HEK293 (cell line): ENCODE measurements around the gene SLC8A2.

Experiments used
- KLF16 ChIP-seq: fragments of 450-650 bp; formaldehyde crosslinking; IDR thresholded peaks from 2 replicates; pipeline ENCODE4 v1.5.1; 2017; ENCODE audit warnings: missing biosample characterization, missing genetic modification characterization
- OVOL3 ChIP-seq: fragments of 450-650 bp; formaldehyde crosslinking; IDR thresholded peaks from 2 replicates; pipeline ENCODE4 v1.5.1; 2016; ENCODE audit warnings: missing biosample characterization, missing genetic modification characterization
- ZBTB20 ChIP-seq: fragments of 450-650 bp; formaldehyde crosslinking; IDR thresholded peaks from 2 replicates; pipeline ENCODE4 v1.5.1; 2016; ENCODE audit warnings: missing biosample characterization, missing genetic modification characterization
- ZNF132 ChIP-seq: fragments of 450-650 bp; formaldehyde crosslinking; IDR thresholded peaks from 2 replicates; pipeline ENCODE4 v1.5.1; 2017; ENCODE audit warnings: missing biosample characterization, missing genetic modification characterization, borderline replicate concordance
- ZNF175 ChIP-seq: fragments of 450-650 bp; formaldehyde crosslinking; IDR thresholded peaks from 2 replicates; pipeline ENCODE4 v1.5.1; 2016; ENCODE audit warnings: missing biosample characterization, missing genetic modification characterization
- ZNF274 ChIP-seq, 2 experiments: fragments of 200-500 bp in 1 of 2; fragments of 450-650 bp in 1 of 2; sonication (Bioruptor generic) in 1 of 2; formaldehyde crosslinking in 1 of 2; IDR thresholded peaks; 2 replicates each; pipeline versions ENCODE4 v1.5.1 to v1.6.1; 2014 to 2016; ENCODE audit warnings: borderline replicate concordance in 1 of 2, inconsistent platforms in 1 of 2, low read length in 1 of 2, missing biosample characterization in 1 of 2, missing genetic modification characterization in 1 of 2
- TF ChIP-seq, protein P1 (sequence below): fragments of 450-650 bp; formaldehyde crosslinking; IDR thresholded peaks from 2 replicates; pipeline ENCODE4 v1.5.1; 2016; ENCODE audit warnings: missing biosample characterization, missing genetic modification characterization
- TF ChIP-seq, protein P2 (sequence below): fragments of 450-650 bp; formaldehyde crosslinking; IDR thresholded peaks from 2 replicates; pipeline ENCODE4 v1.5.1; 2016; ENCODE audit warnings: missing biosample characterization, missing genetic modification characterization, low read depth
- TF ChIP-seq, protein P3 (sequence below): fragments of 450-650 bp; IDR thresholded peaks from 2 replicates; pipeline ENCODE4 v1.5.1; 2018; ENCODE audit warnings: missing biosample characterization, missing genetic modification characterization
- TF ChIP-seq, protein P4 (sequence below): sonication (generic); formaldehyde crosslinking; IDR thresholded peaks from 2 replicates; pipeline ENCODE4 v1.8.1; 2022; ENCODE audit warnings: mild to moderate bottlenecking, moderate library complexity, missing genetic modification reagents

DNA sequence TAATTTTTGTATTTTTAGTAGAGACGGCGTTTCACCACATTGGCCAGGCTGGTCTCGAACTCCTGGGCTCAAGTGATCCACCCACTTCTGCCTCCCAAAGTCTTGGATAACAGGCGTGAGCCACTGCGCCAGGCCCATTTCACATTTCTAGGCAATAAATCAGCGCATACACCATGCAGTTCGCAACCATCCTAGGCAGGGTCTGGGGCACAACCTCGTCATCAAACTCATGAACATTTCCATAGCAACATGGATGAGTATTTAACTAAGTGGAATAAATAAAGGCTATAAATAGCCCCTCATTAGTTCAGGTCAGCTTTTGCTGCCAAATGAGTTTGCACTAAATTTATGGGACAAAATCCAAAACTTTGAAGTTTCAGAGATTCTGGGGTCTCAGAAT, 60.6 kb downstream of the SLC8A2 start:
- TF ChIP-seq, protein P1, sequence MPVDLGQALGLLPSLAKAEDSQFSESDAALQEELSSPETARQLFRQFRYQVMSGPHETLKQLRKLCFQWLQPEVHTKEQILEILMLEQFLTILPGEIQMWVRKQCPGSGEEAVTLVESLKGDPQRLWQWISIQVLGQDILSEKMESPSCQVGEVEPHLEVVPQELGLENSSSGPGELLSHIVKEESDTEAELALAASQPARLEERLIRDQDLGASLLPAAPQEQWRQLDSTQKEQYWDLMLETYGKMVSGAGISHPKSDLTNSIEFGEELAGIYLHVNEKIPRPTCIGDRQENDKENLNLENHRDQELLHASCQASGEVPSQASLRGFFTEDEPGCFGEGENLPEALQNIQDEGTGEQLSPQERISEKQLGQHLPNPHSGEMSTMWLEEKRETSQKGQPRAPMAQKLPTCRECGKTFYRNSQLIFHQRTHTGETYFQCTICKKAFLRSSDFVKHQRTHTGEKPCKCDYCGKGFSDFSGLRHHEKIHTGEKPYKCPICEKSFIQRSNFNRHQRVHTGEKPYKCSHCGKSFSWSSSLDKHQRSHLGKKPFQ (tag by site-specific recombination): no peak
- TF ChIP-seq, protein P2, sequence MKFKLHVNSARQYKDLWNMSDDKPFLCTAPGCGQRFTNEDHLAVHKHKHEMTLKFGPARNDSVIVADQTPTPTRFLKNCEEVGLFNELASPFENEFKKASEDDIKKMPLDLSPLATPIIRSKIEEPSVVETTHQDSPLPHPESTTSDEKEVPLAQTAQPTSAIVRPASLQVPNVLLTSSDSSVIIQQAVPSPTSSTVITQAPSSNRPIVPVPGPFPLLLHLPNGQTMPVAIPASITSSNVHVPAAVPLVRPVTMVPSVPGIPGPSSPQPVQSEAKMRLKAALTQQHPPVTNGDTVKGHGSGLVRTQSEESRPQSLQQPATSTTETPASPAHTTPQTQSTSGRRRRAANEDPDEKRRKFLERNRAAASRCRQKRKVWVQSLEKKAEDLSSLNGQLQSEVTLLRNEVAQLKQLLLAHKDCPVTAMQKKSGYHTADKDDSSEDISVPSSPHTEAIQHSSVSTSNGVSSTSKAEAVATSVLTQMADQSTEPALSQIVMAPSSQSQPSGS (tag by site-specific recombination): no peak
- TF ChIP-seq ZNF274 (IDR thresholded peaks at IDR 0.05; ENCODE audit: low read length): no peak
- no peak for TF ChIP-seq ZNF274 (tag by site-specific recombination; IDR thresholded peaks at IDR 0.05; ENCODE audit: borderline replicate concordance)
- TF ChIP-seq KLF16 (tag by site-specific recombination): no peak
- TF ChIP-seq, protein P3, sequence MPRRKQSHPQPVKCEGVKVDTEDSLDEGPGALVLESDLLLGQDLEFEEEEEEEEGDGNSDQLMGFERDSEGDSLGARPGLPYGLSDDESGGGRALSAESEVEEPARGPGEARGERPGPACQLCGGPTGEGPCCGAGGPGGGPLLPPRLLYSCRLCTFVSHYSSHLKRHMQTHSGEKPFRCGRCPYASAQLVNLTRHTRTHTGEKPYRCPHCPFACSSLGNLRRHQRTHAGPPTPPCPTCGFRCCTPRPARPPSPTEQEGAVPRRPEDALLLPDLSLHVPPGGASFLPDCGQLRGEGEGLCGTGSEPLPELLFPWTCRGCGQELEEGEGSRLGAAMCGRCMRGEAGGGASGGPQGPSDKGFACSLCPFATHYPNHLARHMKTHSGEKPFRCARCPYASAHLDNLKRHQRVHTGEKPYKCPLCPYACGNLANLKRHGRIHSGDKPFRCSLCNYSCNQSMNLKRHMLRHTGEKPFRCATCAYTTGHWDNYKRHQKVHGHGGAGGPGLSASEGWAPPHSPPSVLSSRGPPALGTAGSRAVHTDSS (tag by site-specific recombination): no peak
- no peak for TF ChIP-seq OVOL3 (tag by site-specific recombination)
- TF ChIP-seq ZBTB20: no peak
- TF ChIP-seq ZNF132 (tag by site-specific recombination): no peak
- TF ChIP-seq, protein P4, sequence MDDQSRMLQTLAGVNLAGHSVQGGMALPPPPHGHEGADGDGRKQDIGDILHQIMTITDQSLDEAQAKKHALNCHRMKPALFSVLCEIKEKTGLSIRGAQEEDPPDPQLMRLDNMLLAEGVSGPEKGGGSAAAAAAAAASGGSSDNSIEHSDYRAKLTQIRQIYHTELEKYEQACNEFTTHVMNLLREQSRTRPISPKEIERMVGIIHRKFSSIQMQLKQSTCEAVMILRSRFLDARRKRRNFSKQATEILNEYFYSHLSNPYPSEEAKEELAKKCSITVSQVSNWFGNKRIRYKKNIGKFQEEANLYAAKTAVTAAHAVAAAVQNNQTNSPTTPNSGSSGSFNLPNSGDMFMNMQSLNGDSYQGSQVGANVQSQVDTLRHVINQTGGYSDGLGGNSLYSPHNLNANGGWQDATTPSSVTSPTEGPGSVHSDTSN (CRISPR knock-in tag): no peak
- no peak for TF ChIP-seq ZNF175 (tag by site-specific recombination)
